Esophagus muscularis mucosa (tissue), 3 donors: ENCODE measurements around the gene DPPA4.

ENCODE experiments used
- POLR2AphosphoS5 ChIP-seq, 2 donors: sonication (generic); formaldehyde crosslinking; IDR thresholded peaks; one replicate each; pipeline ENCODE4 v1.6.1; 2017; ENCODE audit warnings: antibody characterized with exemption in 2 of 2
- TF ChIP-seq, protein P1 (sequence below), 3 experiments: fragments of 200-600 bp in 2 of 3; fragments of 450-650 bp in 1 of 3; sonication (generic) in 2 of 3; IDR thresholded peaks; one replicate each; pipeline ENCODE4 v1.5.1; 2017 to 2019; ENCODE audit warnings: antibody characterized with exemption in 3 of 3, mild to moderate bottlenecking in 2 of 3, moderate library complexity in 1 of 3

DNA sequence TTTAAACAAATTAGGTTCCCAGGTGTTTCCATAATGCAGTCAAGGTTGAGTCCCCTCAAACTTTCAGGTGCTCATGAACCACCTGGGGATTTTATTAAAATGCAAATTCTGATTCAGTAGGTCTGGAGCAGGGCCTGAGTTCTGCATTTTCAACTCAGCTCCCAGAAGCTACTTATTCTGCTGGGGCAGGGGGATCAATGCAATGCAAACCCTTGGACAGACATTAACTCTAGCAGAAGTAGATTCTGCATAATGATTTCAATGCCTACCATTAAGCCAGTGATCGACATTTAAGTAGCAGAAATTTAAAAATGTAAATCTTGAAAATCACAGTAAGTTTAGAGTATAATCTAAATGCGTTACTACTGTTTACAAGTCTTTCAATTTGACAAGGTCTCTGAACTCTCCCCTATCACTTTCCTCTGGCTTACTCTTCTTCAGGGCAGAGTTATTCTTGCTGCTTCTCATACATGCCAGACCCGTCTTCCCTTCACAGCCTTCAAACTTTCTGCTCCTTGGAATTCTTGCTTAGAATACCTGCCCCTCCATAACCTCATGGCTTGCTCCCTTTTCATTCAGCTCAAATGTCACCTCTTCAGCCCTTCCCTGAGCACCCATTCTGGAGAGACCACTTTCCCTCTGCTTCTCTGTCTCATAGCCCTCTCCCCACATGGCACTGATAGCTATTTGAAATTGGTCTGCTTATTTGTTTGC is 19.3 kb upstream of the DPPA4 start:
- TF ChIP-seq, protein P1, sequence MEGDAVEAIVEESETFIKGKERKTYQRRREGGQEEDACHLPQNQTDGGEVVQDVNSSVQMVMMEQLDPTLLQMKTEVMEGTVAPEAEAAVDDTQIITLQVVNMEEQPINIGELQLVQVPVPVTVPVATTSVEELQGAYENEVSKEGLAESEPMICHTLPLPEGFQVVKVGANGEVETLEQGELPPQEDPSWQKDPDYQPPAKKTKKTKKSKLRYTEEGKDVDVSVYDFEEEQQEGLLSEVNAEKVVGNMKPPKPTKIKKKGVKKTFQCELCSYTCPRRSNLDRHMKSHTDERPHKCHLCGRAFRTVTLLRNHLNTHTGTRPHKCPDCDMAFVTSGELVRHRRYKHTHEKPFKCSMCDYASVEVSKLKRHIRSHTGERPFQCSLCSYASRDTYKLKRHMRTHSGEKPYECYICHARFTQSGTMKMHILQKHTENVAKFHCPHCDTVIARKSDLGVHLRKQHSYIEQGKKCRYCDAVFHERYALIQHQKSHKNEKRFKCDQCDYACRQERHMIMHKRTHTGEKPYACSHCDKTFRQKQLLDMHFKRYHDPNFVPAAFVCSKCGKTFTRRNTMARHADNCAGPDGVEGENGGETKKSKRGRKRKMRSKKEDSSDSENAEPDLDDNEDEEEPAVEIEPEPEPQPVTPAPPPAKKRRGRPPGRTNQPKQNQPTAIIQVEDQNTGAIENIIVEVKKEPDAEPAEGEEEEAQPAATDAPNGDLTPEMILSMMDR (IDR thresholded peaks at IDR 0.05), result no peak
- no peak for TF ChIP-seq POLR2AphosphoS5 (IDR thresholded peaks at IDR 0.05)
